ENCODE results near the gene GRIP1.

GRCh38 chr12:66717036-66717673, 38.3 kb upstream of the GRIP1 start:
- TF ChIP-seq CTCF (IDR thresholded peaks at IDR 0.05; ENCODE audit: poor library complexity) = peak; percentile 14
- TF ChIP-seq EZH2phosphoT487 (IDR thresholded peaks at IDR 0.05; ENCODE audit: low read depth, severe bottlenecking, unreplicated experiment) = no peak
- no peak for TF ChIP-seq EZH2 (IDR thresholded peaks at IDR 0.05; ENCODE audit: borderline replicate concordance)

All from hepatocyte (in vitro differentiated cells).